Liver (tissue), 9 donors: ENCODE data around the gene TUBGCP2. TPM values are rescaled to one million over a fixed set of nuclear protein-coding genes. Genes with fewer than 3 reads are reported as not detected.

Experiments
- DNase-seq: peaks from one replicate; pipeline ENCODE4 v3.0.0-alpha.2; 2017; ENCODE audit warnings: low spot score
- H3K27ac ChIP-seq, 2 donors: one replicate each; pipeline ENCODE4 v1.7.0; 2013; ENCODE audit warnings: inconsistent platforms in 2 of 2, low read length in 2 of 2, control low read depth in 1 of 2, low read depth in 1 of 2, mild to moderate bottlenecking in 1 of 2
- H3K27me3 ChIP-seq, 4 donors: one replicate each; pipeline versions ENCODE4 v1.6.1 to v1.7.0; 2013; ENCODE audit warnings: low read length in 3 of 4, inconsistent platforms in 1 of 4, mild to moderate bottlenecking in 1 of 4, moderate library complexity in 1 of 4; ENCODE audit not compliant: control insufficient read depth in 4 of 4, insufficient read depth in 4 of 4
- H3K36me3 ChIP-seq, 4 donors: one replicate each; pipeline versions ENCODE4 v1.6.1 to v1.7.0; 2013; ENCODE audit warnings: low read length in 3 of 4, mild to moderate bottlenecking in 3 of 4, low read depth in 1 of 4, moderate library complexity in 1 of 4; ENCODE audit not compliant: control insufficient read depth in 4 of 4, insufficient read depth in 3 of 4
- H3K4me1 ChIP-seq, 4 donors: one replicate each; pipeline versions ENCODE4 v1.6.1 to v1.7.0; 2013; ENCODE audit warnings: low read length in 3 of 4, mild to moderate bottlenecking in 3 of 4, moderate library complexity in 1 of 4; ENCODE audit not compliant: control insufficient read depth in 4 of 4, insufficient read depth in 4 of 4
- H3K4me3 ChIP-seq, 3 donors: one replicate each; pipeline versions ENCODE4 v1.6.1 to v1.7.0; 2013; ENCODE audit warnings: low read length in 3 of 3, control low read depth in 1 of 3, low read depth in 1 of 3, mild to moderate bottlenecking in 1 of 3
- H3K9ac ChIP-seq, 2 donors: one replicate each; pipeline ENCODE4 v1.7.0; 2013; ENCODE audit warnings: low read length in 2 of 2, mild to moderate bottlenecking in 2 of 2, moderate library complexity in 2 of 2, control low read depth in 1 of 2, low read depth in 1 of 2
- H3K9me3 ChIP-seq, 4 donors: one replicate each; pipeline versions ENCODE4 v1.6.1 to v1.7.0; 2013; ENCODE audit warnings: low read length in 3 of 4; ENCODE audit not compliant: control insufficient read depth in 4 of 4
- EGR1 ChIP-seq, 2 donors: IDR thresholded peaks; 2 replicates each; pipeline ENCODE4 v1.6.1; 2016 to 2018; ENCODE audit warnings: antibody characterized with exemption in 2 of 2, low read depth in 2 of 2
- FOXA1 ChIP-seq: IDR thresholded peaks from 2 replicates; pipeline ENCODE4 v1.6.1; 2016; ENCODE audit warnings: antibody characterized with exemption
- FOXA2 ChIP-seq: IDR thresholded peaks from 2 replicates; pipeline ENCODE4 v1.6.1; 2016; ENCODE audit warnings: antibody characterized with exemption
- GABPA ChIP-seq, 2 donors: IDR thresholded peaks in 1 of 2; conservative IDR thresholded peaks in 1 of 2; 2 replicates each; pipeline ENCODE4 v1.6.1; 2016; ENCODE audit warnings: antibody characterized with exemption in 2 of 2, mild to moderate bottlenecking in 1 of 2, moderate library complexity in 1 of 2
- HNF4A ChIP-seq, 2 donors: conservative IDR thresholded peaks; 2 replicates each; pipeline ENCODE4 v1.6.1; 2016; ENCODE audit warnings: antibody characterized with exemption in 2 of 2, mild to moderate bottlenecking in 2 of 2
- HNF4G ChIP-seq: IDR thresholded peaks from 2 replicates; pipeline ENCODE4 v1.6.1; 2016; ENCODE audit warnings: antibody characterized with exemption
- JUND ChIP-seq, 2 donors: IDR thresholded peaks; 2 replicates each; pipeline ENCODE4 v1.6.1; 2016; ENCODE audit warnings: antibody characterized with exemption in 2 of 2
- MAX ChIP-seq: IDR thresholded peaks from 2 replicates; pipeline ENCODE4 v1.6.1; 2016; ENCODE audit warnings: antibody characterized with exemption
- RAD21 ChIP-seq, 2 donors: IDR thresholded peaks; 2 replicates each; pipeline ENCODE4 v1.6.1; 2016; ENCODE audit warnings: antibody characterized with exemption in 2 of 2, mild to moderate bottlenecking in 2 of 2
- REST ChIP-seq: IDR thresholded peaks from 2 replicates; pipeline ENCODE4 v1.6.1; 2016; ENCODE audit warnings: antibody characterized with exemption, mild to moderate bottlenecking
- RXRA ChIP-seq, 2 donors: IDR thresholded peaks; 2 replicates each; pipeline ENCODE4 v1.6.1; 2017 to 2018; ENCODE audit warnings: antibody characterized with exemption in 2 of 2, mild to moderate bottlenecking in 1 of 2
- SP1 ChIP-seq: IDR thresholded peaks from 2 replicates; pipeline ENCODE4 v1.6.1; 2018; ENCODE audit warnings: antibody characterized with exemption, mild to moderate bottlenecking
- TAF1 ChIP-seq: conservative IDR thresholded peaks from 2 replicates; pipeline ENCODE4 v1.6.1; 2016; ENCODE audit warnings: antibody characterized with exemption, mild to moderate bottlenecking
- YY1 ChIP-seq: IDR thresholded peaks from 2 replicates; pipeline ENCODE4 v1.6.1; 2016; ENCODE audit warnings: antibody characterized with exemption, mild to moderate bottlenecking
- ZBTB33 ChIP-seq: IDR thresholded peaks from 2 replicates; pipeline ENCODE4 v1.6.1; 2016; ENCODE audit warnings: antibody characterized with exemption
- WGBS: extraction: QIAGEN DNeasy Blood & Tissue Kit; methylation state at CpG from one replicate; pipeline ENCODE4 v1.1.7; 2013; 5-methylcytosine and 5-hydroxymethylcytosine counted together
- polyA plus RNA-seq, 2 donors: library from polyadenylated mRNA; stranded (reverse) in 1 of 2; unstranded in 1 of 2; fragments of 200-250 nt in 1 of 2; fragments of >200 nt in 1 of 2; fragmentation: Nextera tagmentation in 1 of 2; extraction: Ambion mirVana in 1 of 2; gene quantifications; one replicate each; pipeline versions ENCODE4 v1.2.1 to v1.2.3, GENCODE V29; 2013 to 2015
- total RNA-seq, 2 donors: library from RNA; depleted of rRNA; stranded (reverse); fragments of >200 nt; gene quantifications; one replicate each; pipeline ENCODE4 v1.2.3, GENCODE V29; 2014
- TF ChIP-seq, protein P1 (sequence below): fragments of 150-350 bp; IDR thresholded peaks from 2 replicates; pipeline ENCODE4 v1.5.1; 2017; ENCODE audit warnings: improper control_type of control experiment, low read depth, low read length; ENCODE audit not compliant: missing input control
- TF ChIP-seq, protein P2 (sequence below): IDR thresholded peaks from 2 replicates; pipeline ENCODE4 v1.6.1; 2016; ENCODE audit warnings: antibody characterized with exemption
- donor health status: healthy.
- donor health status: healthy.
- donor health status: healthy.
- donor health status: healthy.
- donor health status: healthy.

The TUBGCP2 gene
- total and polyA plus RNA-seq, 4 donors, result 18.8 to 32.4 (median 27.6) TPM

- TF ChIP-seq FOXA1 (no peak), TAF1 (no peak), FOXA2 (no peak), EGR1 (IDR thresholded peaks at IDR 0.05; ENCODE audit: low read depth in 2 of 2) (no peak), GABPA (IDR thresholded peaks at IDR 0.05 in 1 of 2, conservative IDR thresholded peaks at IDR 0.05 in 1 of 2) (no peak), ZBTB33 (no peak)
Observed at GRCh38 chr10:133268532-133268931, 40.1 kb downstream of the TUBGCP2 start (continued).

DNA sequence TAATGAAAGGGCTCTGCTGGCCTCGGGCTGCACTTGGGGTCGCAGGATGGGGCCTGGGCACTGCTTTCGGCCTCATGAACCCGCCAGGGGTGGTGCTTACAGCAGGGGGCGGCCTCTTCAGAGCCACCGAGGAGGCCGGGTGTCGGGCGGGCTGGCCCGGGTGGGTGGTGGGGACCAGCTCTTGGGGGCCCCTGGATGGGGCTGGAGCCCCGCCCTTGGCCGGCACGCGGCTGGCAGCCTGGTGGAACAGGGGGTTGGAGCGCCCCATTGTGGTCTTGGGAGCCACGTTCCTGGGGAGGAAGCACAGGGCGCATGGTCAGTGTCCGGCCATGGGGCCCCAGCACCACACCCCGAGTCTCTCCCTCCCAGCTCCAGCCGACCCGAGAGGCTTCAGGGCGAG is 40.8 kb downstream of the TUBGCP2 start:
- no peaks in the 10 kb centered on the region for H3K9me3 ChIP-seq
- no peaks in the 10 kb centered on the region for H3K27me3 ChIP-seq
- DNase-seq, result no peak
- no peak overlapping the region for H3K27ac ChIP-seq
- no peak overlapping the region for H3K4me3 ChIP-seq
- TF ChIP-seq JUND (IDR thresholded peaks at IDR 0.05), result no peak
- no peak for TF ChIP-seq TAF1
- no peak for TF ChIP-seq FOXA1
- TF ChIP-seq RAD21 (IDR thresholded peaks at IDR 0.05), result no peak
- TF ChIP-seq, protein P1, sequence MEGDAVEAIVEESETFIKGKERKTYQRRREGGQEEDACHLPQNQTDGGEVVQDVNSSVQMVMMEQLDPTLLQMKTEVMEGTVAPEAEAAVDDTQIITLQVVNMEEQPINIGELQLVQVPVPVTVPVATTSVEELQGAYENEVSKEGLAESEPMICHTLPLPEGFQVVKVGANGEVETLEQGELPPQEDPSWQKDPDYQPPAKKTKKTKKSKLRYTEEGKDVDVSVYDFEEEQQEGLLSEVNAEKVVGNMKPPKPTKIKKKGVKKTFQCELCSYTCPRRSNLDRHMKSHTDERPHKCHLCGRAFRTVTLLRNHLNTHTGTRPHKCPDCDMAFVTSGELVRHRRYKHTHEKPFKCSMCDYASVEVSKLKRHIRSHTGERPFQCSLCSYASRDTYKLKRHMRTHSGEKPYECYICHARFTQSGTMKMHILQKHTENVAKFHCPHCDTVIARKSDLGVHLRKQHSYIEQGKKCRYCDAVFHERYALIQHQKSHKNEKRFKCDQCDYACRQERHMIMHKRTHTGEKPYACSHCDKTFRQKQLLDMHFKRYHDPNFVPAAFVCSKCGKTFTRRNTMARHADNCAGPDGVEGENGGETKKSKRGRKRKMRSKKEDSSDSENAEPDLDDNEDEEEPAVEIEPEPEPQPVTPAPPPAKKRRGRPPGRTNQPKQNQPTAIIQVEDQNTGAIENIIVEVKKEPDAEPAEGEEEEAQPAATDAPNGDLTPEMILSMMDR, result no peak
- TF ChIP-seq MAX, result no peak
- no peak for TF ChIP-seq YY1
- TF ChIP-seq, protein P2, sequence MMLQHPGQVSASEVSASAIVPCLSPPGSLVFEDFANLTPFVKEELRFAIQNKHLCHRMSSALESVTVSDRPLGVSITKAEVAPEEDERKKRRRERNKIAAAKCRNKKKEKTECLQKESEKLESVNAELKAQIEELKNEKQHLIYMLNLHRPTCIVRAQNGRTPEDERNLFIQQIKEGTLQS, result no peak
- TF ChIP-seq REST, result no peak
- TF ChIP-seq HNF4A (conservative IDR thresholded peaks at IDR 0.05), result no peak
- no peak for TF ChIP-seq RXRA (IDR thresholded peaks at IDR 0.05)
- TF ChIP-seq FOXA2, result no peak
- TF ChIP-seq EGR1 (IDR thresholded peaks at IDR 0.05; ENCODE audit: low read depth in 2 of 2), result no peak
- no peak for TF ChIP-seq HNF4G
- no peak for TF ChIP-seq SP1
- peaks cover 7 to 28% (median 12%) of the 10 kb centered on the region in 4 donors for H3K36me3 ChIP-seq
- 97% methylated on average over 22 of the region's 22 CpGs for WGBS
- H3K9ac ChIP-seq, result no peak overlapping the region
- no peaks in the 10 kb centered on the region for H3K4me1 ChIP-seq
